GM12878 (cell line): ENCODE measurements around the gene LMF1.

Experiments
- CEBPB ChIP-seq, 2 experiments: fragments of 150-350 bp in 1 of 2; IDR thresholded peaks; 2 replicates each; pipeline ENCODE4 v1.6.1; 2012 to 2014; ENCODE audit warnings: low read depth in 2 of 2, low read length in 2 of 2, borderline replicate concordance in 1 of 2, inconsistent platforms in 1 of 2
- CHD2 ChIP-seq: IDR thresholded peaks from 2 replicates; pipeline ENCODE4 v1.6.1; 2011; ENCODE audit warnings: low read depth, low read length, improper control_type of control experiment, borderline replicate concordance
- CTCF ChIP-seq, 3 experiments: IDR thresholded peaks in 2 of 3; conservative IDR thresholded peaks in 1 of 3; 2 replicates each; pipeline ENCODE4 v1.5.1; 2011; ENCODE audit warnings: low read depth in 3 of 3, low read length in 3 of 3, mild to moderate bottlenecking in 3 of 3, control low read depth in 2 of 3, moderate library complexity in 2 of 3, inconsistent platforms in 1 of 3, mixed read lengths in 1 of 3; ENCODE audit not compliant: control insufficient read depth in 2 of 3, insufficient read depth in 1 of 3; ENCODE audit errors: extremely low read depth in 1 of 3
- ETV6 ChIP-seq, 2 experiments: fragments of 450-650 bp in 1 of 2; IDR thresholded peaks in 1 of 2; conservative IDR thresholded peaks in 1 of 2; 2 replicates each; pipeline ENCODE4 v1.6.1; 2014; ENCODE audit warnings: antibody characterized with exemption in 1 of 2, borderline replicate concordance in 1 of 2, low read depth in 1 of 2, mild to moderate bottlenecking in 1 of 2, moderate library complexity in 1 of 2
- EZH2 ChIP-seq: IDR thresholded peaks from 2 replicates; pipeline ENCODE4 v1.6.1; 2012; ENCODE audit warnings: low read depth, mild to moderate bottlenecking, control low read depth, inconsistent platforms, low read length, borderline replicate concordance; ENCODE audit not compliant: control insufficient read depth
- MAX ChIP-seq: IDR thresholded peaks from 2 replicates; pipeline ENCODE4 v1.6.1; 2012; ENCODE audit warnings: low read depth, low read length, improper control_type of control experiment
- POLR2A ChIP-seq: IDR thresholded peaks from 2 replicates; pipeline ENCODE4 v1.6.1; 2011; ENCODE audit warnings: low read depth, mild to moderate bottlenecking, low read length
- RB1 ChIP-seq: fragments of 450-650 bp; formaldehyde crosslinking; IDR thresholded peaks from 2 replicates; pipeline ENCODE4 v1.6.1; 2017; ENCODE audit warnings: mild to moderate bottlenecking, borderline replicate concordance
- RFX5 ChIP-seq: IDR thresholded peaks from 2 replicates; pipeline ENCODE4 v1.6.1; 2011; ENCODE audit warnings: low read depth, low read length, improper control_type of control experiment
- YY1 ChIP-seq: IDR thresholded peaks from 2 replicates; pipeline ENCODE4 v1.6.1; 2011; ENCODE audit warnings: low read depth, mild to moderate bottlenecking, low read length
- ZBTB11 ChIP-seq: fragments of 450-650 bp; formaldehyde crosslinking; IDR thresholded peaks from 2 replicates; pipeline ENCODE4 v1.5.0; 2022; ENCODE audit warnings: mild to moderate bottlenecking, missing genetic modification characterization

GRCh38 chr16:969508-970385 lies 1.0 kb downstream of the LMF1 start:
- no peak for TF ChIP-seq CTCF (IDR thresholded peaks at IDR 0.05 in 2 of 3, conservative IDR thresholded peaks at IDR 0.05 in 1 of 3; ENCODE audit: control insufficient read depth in 2 of 3, extremely low read depth in 1 of 3, insufficient read depth in 1 of 3, low read depth in 3 of 3, low read length in 3 of 3)
- TF ChIP-seq EZH2 = no peak
- no peak for TF ChIP-seq ZBTB11 (CRISPR knock-in tag)
- no peak for TF ChIP-seq MAX
- no peak for TF ChIP-seq CEBPB (IDR thresholded peaks at IDR 0.05; ENCODE audit: borderline replicate concordance in 1 of 2, low read depth in 2 of 2, low read length in 2 of 2)
- no peak for TF ChIP-seq POLR2A
- TF ChIP-seq RFX5 = no peak
- TF ChIP-seq RB1 = no peak
- TF ChIP-seq CHD2 = no peak
- TF ChIP-seq ETV6 (conservative IDR thresholded peaks at IDR 0.05 in 1 of 2, IDR thresholded peaks at IDR 0.05 in 1 of 2; ENCODE audit: borderline replicate concordance in 1 of 2, low read depth in 1 of 2) = no peak
- TF ChIP-seq YY1 = no peak
